T-helper 22 cell (primary cell): ENCODE measurements around the gene NOP9.

Experiments
- DNase-seq: peaks from one replicate; pipeline ENCODE4 v3.0.0-alpha.2; 2020; ENCODE audit warnings: low read depth

NOP9 gene

GRCh38 chr14:24283796-24284460 is 15.7 kb upstream of the NOP9 start:
- DNase-seq = no peak

- no peak for DNase-seq
Observed at GRCh38 chr14:24284501-24285035, 15.1 kb upstream of the NOP9 start.

GRCh38 chr14:24285351-24285750 is 14.3 kb upstream of the NOP9 start:
- no peak for DNase-seq

DNA sequence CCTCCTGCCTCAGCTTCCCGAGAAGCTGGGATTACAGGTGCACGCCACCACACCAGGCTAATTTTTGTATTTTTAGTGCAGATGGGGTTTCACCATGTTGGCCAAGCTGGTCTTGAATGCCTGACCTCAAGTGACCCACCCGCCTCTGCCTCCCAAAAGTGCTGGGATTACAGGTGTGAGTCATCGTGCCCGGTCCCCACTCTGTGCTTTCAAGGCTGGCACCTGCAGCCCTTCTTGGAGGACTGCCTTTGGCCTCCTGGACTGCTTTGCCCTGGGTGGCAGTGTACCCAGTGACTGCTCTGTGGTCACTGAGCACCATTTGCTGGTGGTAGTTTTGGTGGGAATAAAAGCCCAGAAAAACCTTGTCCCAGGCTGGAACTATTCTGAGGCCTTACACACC is 12.7 kb upstream of the NOP9 start:
- no peak for DNase-seq

- DNase-seq = no peak
Observed at GRCh38 chr14:24289649-24290280, 9.9 kb upstream of the NOP9 start.

DNA sequence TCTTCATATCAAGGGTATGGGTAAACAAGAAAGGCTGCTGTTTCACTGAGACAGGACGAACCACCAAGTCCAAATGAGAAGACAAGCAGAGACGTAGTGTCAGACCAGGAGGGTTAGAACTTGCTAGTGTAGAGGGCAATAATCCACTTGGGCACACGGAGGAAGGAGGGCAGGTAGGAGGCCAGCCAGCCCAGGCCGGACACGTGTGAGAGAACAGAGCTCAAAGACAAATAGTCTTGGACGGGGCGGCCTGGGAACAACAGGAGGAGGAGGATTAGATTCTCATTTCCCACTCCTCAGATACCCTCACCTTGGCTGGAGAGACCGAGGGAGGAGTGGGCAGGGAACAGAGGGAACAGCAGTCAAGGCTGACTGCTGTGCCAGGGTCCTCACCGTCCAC is 8.9 kb upstream of the NOP9 start:
- DNase-seq = no peak

GRCh38 chr14:24291446-24292117 is 8.1 kb upstream of the NOP9 start:
- DNase-seq = no peak

- no peak for DNase-seq
Observed at GRCh38 chr14:24292118-24292807, 7.4 kb upstream of the NOP9 start.

DNA sequence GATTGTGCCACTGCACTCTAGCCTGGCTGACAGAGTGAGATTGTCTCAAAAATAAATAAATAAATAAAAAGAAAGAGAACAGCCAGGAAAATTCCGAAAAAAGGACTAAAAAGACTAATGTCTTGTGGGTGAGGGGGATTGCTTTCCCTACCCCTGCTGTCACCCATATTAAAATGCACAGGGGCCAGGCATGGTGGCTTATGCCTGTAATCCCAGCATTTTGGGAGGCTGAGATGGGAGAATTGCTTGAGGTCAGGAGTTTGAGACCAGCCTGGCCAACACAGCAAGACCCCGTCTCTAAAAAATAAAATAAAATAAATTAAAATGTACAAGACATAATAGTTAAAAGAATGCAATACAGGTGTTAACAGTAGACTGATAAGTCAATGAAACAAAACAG is 6.1 kb upstream of the NOP9 start:
- no peak for DNase-seq

GRCh38 chr14:24296341-24297157 is 3.1 kb upstream of the NOP9 start:
- DNase-seq = peak; percentile 53

DNA sequence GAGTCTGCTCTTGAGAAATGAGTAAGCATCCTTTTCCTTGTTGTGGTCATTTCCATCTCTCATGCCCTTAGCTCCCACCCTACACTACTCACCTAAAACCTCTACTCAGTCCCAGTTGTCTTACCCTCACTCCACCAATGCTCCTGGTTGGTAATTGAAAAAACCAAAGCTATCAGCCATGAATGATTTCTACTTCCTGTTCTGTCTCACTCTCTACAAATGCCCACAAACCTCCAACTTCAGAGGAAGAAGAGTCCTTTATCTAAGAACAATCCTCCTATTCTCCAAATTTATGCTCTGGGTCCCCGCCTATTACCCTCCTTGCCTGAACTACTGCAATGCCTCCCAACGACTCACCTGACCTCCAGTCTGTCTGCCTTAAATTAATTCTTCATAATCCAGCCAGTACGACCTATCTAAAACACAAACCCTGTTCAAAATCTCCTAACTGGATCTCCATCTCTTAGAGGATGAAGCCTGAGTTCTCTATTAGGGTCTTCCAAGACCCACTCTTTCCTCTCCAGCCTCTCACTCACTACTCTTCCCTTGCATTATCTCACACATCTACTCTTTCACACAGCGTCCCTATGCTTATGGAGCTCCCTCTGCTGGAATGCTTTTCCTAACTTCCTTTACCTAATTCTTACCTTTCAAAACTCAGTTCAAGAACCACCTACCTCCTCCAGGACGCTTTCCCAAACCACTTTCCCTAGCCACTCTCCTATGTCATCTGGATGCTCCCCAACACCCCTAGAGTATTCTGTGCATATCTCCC is 2.3 kb upstream of the NOP9 start:
- DNase-seq = no peak

DNA sequence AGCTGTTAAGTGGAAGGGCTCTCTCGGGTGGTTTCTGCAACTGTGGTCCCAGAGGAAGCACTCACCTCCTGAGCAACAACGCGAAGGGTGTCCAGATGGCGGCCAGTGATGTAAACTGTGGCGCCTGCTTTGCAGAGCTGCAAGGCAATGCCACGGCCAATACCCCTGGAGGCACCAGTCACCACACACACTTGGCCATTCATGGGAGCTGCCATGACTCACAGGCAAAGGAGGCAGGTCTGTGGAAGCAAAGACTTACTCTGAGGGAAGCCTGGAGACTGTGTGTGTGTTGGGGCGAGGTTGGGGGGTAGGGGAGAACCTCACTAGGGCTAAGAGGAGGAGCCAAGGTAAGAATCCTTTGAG is 777 bp upstream of the NOP9 start:
- no peak for DNase-seq

- DNase-seq = no peak
Observed at GRCh38 chr14:24300326-24300980, 803 bp downstream of the NOP9 start.

GRCh38 chr14:24304019-24304387 is 4.4 kb downstream of the NOP9 start:
- no peak for DNase-seq

- no peak for DNase-seq
Observed at GRCh38 chr14:24307156-24307574, 7.5 kb downstream of the NOP9 start.

DNA sequence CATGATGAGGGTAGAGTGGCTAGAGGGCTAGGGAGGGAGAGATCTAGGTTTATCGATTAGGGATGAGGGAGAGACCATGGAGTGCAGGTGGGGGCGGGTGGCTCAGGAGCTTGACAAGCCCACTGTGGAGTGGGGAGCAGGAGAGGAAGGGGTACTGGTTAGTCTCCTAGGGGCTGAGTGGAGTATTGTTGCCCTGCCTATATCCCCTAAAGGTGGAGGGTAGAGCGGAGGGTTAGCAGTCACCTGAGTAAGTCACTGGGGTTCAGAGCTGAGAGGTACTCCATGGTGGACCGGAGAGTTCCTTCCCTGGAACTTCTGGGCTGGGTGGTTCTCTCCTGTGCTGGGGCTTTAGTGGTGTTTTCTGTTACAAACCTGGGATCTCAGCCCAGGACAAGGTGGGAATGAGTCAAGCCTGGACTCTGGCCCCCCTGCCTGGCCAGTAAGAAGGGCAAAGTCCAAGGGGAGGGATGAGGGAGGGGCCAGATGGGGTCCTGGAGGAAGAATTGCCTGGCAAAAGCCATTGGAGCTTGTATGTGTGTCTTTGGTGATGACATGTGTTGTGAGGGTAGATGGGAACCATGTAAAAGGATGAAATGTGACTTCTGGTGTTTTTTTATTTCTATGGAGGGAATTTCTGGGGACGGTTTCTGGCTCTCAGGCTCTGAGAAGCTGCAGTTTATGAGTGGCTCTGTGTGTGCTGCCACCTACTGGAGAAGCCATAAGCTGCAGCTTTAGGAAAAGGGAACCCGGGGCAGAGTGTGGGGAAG is 8.1 kb downstream of the NOP9 start, which contains the start of gene CIDEB:
Gene CIDEB, minus strand, starts transcription at position 403 of the 767 bp plus-strand sequence. Its CDS starts 119 bp downstream, at position 284.
- peak; percentile 23 for DNase-seq

DNA sequence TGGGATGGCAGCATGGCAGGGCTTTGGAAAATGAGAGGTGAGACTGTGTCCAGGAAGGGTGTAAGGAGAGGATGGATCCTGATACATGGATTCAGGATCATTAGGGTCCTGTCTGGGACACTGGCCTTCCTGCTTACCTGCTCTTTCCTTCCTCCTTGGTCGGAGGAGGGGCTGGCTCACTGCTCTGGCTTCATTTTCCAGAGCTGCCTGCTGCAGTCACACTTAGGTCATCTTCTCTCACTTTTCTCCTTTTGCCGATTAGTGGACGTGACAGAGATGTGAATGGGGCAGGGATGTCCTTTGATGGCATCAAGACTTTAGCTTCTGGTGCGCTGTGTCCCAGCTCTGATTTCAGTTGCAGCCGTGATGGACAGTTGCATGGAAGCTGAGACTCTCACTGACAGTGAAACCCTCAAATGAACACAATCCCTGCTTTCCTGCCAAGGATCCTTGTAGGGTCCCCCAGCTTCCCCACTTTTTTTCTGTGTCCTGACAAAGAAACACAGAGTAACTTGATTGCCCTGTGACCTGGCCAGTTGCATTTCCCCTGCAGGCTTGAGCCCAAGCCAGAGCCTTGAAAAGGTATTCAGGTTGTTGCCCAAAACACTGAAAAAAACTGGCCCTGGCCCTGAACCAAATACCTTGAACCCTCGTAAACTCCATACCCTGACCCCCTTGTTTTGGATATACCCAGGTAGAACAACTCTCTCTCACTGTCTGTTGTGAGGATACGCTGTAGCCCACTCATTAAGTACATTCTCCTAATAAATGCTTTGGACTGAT is 8.9 kb downstream of the NOP9 start:
- no peak for DNase-seq

GRCh38 chr14:24309538-24310264 is 10.1 kb downstream of the NOP9 start, which contains the start of gene LTB4R2:
Gene LTB4R2 (plus strand): TSS chr14:24310140. CDS start chr14:24310665, 525 bp downstream.
- DNase-seq = no peak
